ENCODE measurements around the gene NKTR. TPM values are rescaled to one million over a fixed set of nuclear protein-coding genes. Genes with fewer than 3 reads are reported as not detected.
A peak's percentile ranks its signal among the peaks of the same experiment; 100 is the strongest.

Gene NKTR
- total RNA-seq, 6 donors from 2014 or later, result 53.7 to 231 (median 103) TPM

DNA sequence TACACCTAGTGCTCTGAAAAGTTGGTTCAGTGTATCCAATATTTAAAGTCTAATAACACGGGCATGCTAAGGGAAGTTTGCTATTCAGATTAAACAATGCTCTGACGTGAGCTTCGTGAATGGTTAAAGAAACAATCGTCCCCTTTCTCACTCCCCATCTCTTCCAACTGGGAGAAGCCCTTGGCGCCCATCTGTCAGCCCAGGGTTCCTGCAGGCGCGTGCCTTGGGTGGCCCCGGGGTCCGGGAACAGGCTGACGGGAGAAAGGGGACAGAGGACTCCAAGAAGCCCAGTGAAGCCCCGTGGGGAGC lies 19.1 kb upstream of the NKTR start:
- TF ChIP-seq POLR2A (IDR thresholded peaks at IDR 0.05) (no peak), EP300 (IDR thresholded peaks at IDR 0.05) (no peak), POLR2AphosphoS5 (IDR thresholded peaks at IDR 0.05) (no peak), CTCF (IDR thresholded peaks at IDR 0.05) (peak in 1 of 6 experiments; percentile 6)
- H3K36me3 ChIP-seq, result no peaks in the 10 kb centered on the region
- H3K4me1 ChIP-seq, result peaks cover 14 to 32% (median 24%) of the 10 kb centered on the region in 4 donors
- H3K27me3 ChIP-seq, result no peaks in the 10 kb centered on the region
- H3K9me3 ChIP-seq, result no peaks in the 10 kb centered on the region
- ATAC-seq (ENCODE audit: low FRiP score in 2 of 2), result no peak
- 0% methylated on average over 5 to 11 of the region's 11 CpGs for WGBS, 2 donors
- DNase-seq, result no peak
- peak overlapping the region; percentile 85 to 96 (median 88) for H3K27ac ChIP-seq
- H3K4me3 ChIP-seq, result peak overlapping the region; percentile 38 to 94 (median 75)

DNA sequence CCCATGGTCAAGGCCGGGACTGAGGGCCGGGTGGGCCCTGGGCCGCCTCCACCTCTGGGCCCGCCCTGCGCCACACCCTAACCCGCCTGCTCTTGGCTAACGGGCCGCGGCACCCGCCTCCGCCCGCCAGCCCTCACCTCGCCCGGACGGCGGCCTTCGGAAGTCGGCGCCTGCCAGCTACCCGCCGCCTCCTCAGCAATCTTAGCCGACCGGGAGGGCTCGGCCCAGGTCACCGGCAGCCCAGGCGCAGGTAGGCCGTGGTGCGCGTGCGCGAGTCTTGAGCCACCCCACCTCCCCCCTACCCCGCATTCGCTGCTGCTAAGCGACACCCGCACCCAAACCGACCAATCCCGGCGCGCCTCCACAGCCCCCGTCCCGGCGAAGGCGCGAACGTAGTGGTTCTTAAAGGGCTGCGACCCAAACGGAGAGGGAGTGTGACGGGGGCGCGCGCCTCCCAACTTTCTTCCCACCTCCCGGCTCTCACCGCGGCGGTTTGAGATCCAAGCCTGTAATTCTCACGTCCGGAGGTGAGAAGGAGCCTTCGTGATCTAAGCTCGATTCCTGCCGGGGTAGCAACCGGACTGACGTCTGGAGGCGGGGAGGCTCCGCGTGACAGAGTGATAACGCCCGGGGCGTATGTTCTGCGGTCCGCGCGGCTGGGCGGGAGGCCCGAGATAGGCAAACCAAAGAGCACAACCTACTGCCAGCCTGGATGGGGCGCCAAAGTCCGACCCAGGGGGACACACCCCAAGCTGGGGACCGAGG lies 18.6 kb upstream of the NKTR start, which contains the start of gene SEC22C:
SEC22C (minus strand) TSS at position 259 of the 765 bp plus-strand sequence. CDS start 12,921 bp downstream, outside the sequence.
- H3K27ac ChIP-seq, result peak within 1 kb of the TSS; percentile 85 to 96 (median 88)
- peak; percentile 98 to 99 for ATAC-seq (ENCODE audit: low FRiP score in 2 of 2)
- H3K9me3 ChIP-seq, result no peaks in the 10 kb centered on the region
- TF ChIP-seq POLR2A (IDR thresholded peaks at IDR 0.05) (peak in 3 of 4 donors; percentile 52 to 90 (median 83)), EP300 (IDR thresholded peaks at IDR 0.05) (peak in 1 of 4 donors; percentile 40), CTCF (IDR thresholded peaks at IDR 0.05) (peak in 3 of 6 experiments; percentile 37 to 52 (median 44)), POLR2AphosphoS5 (IDR thresholded peaks at IDR 0.05) (peak; percentile 58 to 92)
- peaks cover 14 to 32% (median 24%) of the 10 kb centered on the region in 4 donors for H3K4me1 ChIP-seq
- whole genome bisulfite sequencing, 2 donors, result 0 to 1% methylated on average over 41 to 75 of the region's 77 CpGs
- H3K36me3 ChIP-seq, result no peaks in the 10 kb centered on the region
- peak within 1 kb of the TSS; percentile 38 to 94 (median 75) for H3K4me3 ChIP-seq
- no peaks in the 10 kb centered on the region for H3K27me3 ChIP-seq
- DNase-seq, result peak; percentile 97 to 98

- no peak for DNase-seq
- no peak for TF ChIP-seq POLR2AphosphoS5 (IDR thresholded peaks at IDR 0.05)
- Histone ChIP-seq H3K27me3 (no peaks in the 10 kb centered on the region), H3K4me3 (peak overlapping the region; percentile 38 to 94 (median 75)), H3K36me3 (no peaks in the 10 kb centered on the region), H3K9me3 (no peaks in the 10 kb centered on the region), H3K27ac (peak overlapping the region; percentile 85 to 96 (median 88)), H3K4me1 (peaks cover 14 to 32% (median 24%) of the 10 kb centered on the region in 4 donors)
- 0 to 5% methylated on average over 3 of the region's 3 CpGs for WGBS, 2 donors
- no peak for ATAC-seq (ENCODE audit: low FRiP score in 2 of 2)
Measured at GRCh38 chr3:42582474-42583070, 17.9 kb upstream of the NKTR start.

DNA sequence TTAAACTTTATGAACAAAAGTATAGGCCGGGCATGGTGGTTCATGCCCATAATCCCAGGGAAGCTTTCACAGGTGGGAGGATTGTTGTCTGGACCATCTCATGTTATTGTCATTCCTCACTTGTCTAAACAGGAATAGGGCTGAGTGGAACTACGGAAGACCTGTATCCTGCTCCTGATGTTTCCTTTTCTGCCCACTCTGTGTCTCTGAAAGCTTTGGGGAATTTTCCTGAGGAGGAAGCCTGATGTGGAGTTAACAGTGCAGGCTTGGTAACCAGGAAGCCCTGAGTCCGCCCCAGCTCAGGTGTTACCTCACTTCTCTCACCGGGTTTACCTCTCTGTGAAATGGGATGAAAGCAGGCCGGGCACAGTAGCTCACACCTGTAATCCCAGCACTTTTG lies 11.9 kb upstream of the NKTR start:
- Histone ChIP-seq H3K27ac (no peak overlapping the region), H3K36me3 (peaks cover 0 to 7% (median 0%) of the 10 kb centered on the region in 4 donors), H3K27me3 (no peaks in the 10 kb centered on the region), H3K9me3 (no peaks in the 10 kb centered on the region), H3K4me1 (peaks cover 13 to 18% (median 16%) of the 10 kb centered on the region in 4 donors), H3K4me3 (no peak overlapping the region)
- ATAC-seq (ENCODE audit: low FRiP score in 2 of 2) (no peak), DNase-seq (no peak)
- TF ChIP-seq EP300 (IDR thresholded peaks at IDR 0.05), result no peak
- WGBS, 2 donors, result 71 to 74% methylated on average over 5 of the region's 5 CpGs

- TF ChIP-seq CTCF (IDR thresholded peaks at IDR 0.05) (no peak), POLR2AphosphoS5 (IDR thresholded peaks at IDR 0.05) (no peak)
- Histone ChIP-seq H3K9me3 (no peaks in the 10 kb centered on the region), H3K27ac (peak overlapping the region; percentile 76 to 94 (median 84)), H3K27me3 (no peaks in the 10 kb centered on the region), H3K36me3 (peaks cover 1 to 17% (median 2%) of the 10 kb centered on the region in 4 donors), H3K4me1 (peaks cover 13 to 18% (median 16%) of the 10 kb centered on the region in 4 donors), H3K4me3 (peak overlapping the region in 3 of 4 donors; percentile 78 to 90 (median 81))
- ATAC-seq (ENCODE audit: low FRiP score in 2 of 2) (no peak), DNase-seq (no peak)
- WGBS, 2 donors, result 87 to 95% methylated on average over 19 to 20 of the region's 20 CpGs
Measured at GRCh38 chr3:42589382-42590109, 10.9 kb upstream of the NKTR start.

Data from upper lobe of left lung (tissue), 6 donors.